CD4-positive, alpha-beta T cell treated with Interleukin-1 beta for 1 hour (primary cell): ENCODE measurements around the gene JPT1.
"Not testable (repeated sequence)": the region's sequence is repeated elsewhere in the genome, so short reads cannot be mapped to it uniquely, and the experiment has no call there.

Experiments used
- DNase-seq, 2 donors: peaks; one replicate each; pipeline ENCODE4 v3.0.0-alpha.2; 2020 to 2022

JPT1 gene

GRCh38 chr17:75129576-75129975, 24.7 kb downstream of the JPT1 start:
- DNase-seq = no peak

GRCh38 chr17:75128694-75129505, 25.4 kb downstream of the JPT1 start:
- no peak for DNase-seq

GRCh38 chr17:75127936-75128335, 26.4 kb downstream of the JPT1 start:
- not testable (repeated sequence) for DNase-seq

GRCh38 chr17:75126954-75127353, 27.4 kb downstream of the JPT1 start:
- DNase-seq = no peak

GRCh38 chr17:75125984-75126383, 28.3 kb downstream of the JPT1 start:
- no peak for DNase-seq

- DNase-seq = no peak
Measured at GRCh38 chr17:75124819-75125162, 29.5 kb downstream of the JPT1 start.

- DNase-seq = peak; percentile 31 to 50
Measured at GRCh38 chr17:75124041-75124818, 30.1 kb downstream of the JPT1 start.

- no peak for DNase-seq
Measured at GRCh38 chr17:75118307-75118706, 36.0 kb downstream of the JPT1 start.

GRCh38 chr17:75116737-75117136, 37.6 kb downstream of the JPT1 start:
- no peak for DNase-seq

GRCh38 chr17:75115555-75115954, 38.8 kb downstream of the JPT1 start:
- no peak for DNase-seq

- DNase-seq = no peak
Measured at GRCh38 chr17:75114552-75115314, 39.6 kb downstream of the JPT1 start.

GRCh38 chr17:75113798-75114551, 40.3 kb downstream of the JPT1 start:
- DNase-seq = peak; percentile 88 to 91

- no peak for DNase-seq
Measured at GRCh38 chr17:75111777-75112335, 42.5 kb downstream of the JPT1 start.

GRCh38 chr17:75110234-75110937, 43.9 kb downstream of the JPT1 start:
- DNase-seq = no peak

- peak; percentile 91 to 92 for DNase-seq
Measured at GRCh38 chr17:75109407-75110233, 44.7 kb downstream of the JPT1 start, which contains the start of gene ARMC7. Gene ARMC7 (plus strand): TSS chr17:75109969. CDS start chr17:75110289, 320 bp downstream.

GRCh38 chr17:75109046-75109406, 45.3 kb downstream of the JPT1 start:
- no peak for DNase-seq

GRCh38 chr17:75108193-75108592, 46.1 kb downstream of the JPT1 start:
- no peak for DNase-seq

GRCh38 chr17:75105126-75106080, 48.9 kb downstream of the JPT1 start:
- DNase-seq = no peak
